BE2C (cell line): ENCODE results near the gene ODAD2.

ENCODE experiments used
- DNase-seq: peaks from one replicate; pipeline ENCODE4 v3.0.0-alpha.2; 2020
- H3K27me3 ChIP-seq: fragments of 250-450 bp; sonication (Bioruptor Pico); 2 replicates; pipeline ENCODE4 v1.5.1; 2020; ENCODE audit warnings: mild to moderate bottlenecking
- H3K36me3 ChIP-seq: fragments of 250-450 bp; sonication (Bioruptor Pico); 2 replicates; pipeline ENCODE4 v1.5.1; 2020; ENCODE audit warnings: mild to moderate bottlenecking
- H3K4me1 ChIP-seq: fragments of 250-450 bp; sonication (Bioruptor Pico); 2 replicates; pipeline ENCODE4 v1.5.1; 2020
- H3K4me3 ChIP-seq: 2 replicates; pipeline ENCODE4 v1.5.1; 2011; ENCODE audit warnings: low read depth, low read length
- H3K9me3 ChIP-seq: fragments of 250-450 bp; sonication (Bioruptor Pico); 2 replicates; pipeline ENCODE4 v1.5.1; 2020
- TF ChIP-seq, protein P1 (sequence below): IDR thresholded peaks from 2 replicates; pipeline ENCODE4 v1.5.1; 2012; ENCODE audit warnings: mild to moderate bottlenecking, low read depth, low read length

The ODAD2 gene

DNA sequence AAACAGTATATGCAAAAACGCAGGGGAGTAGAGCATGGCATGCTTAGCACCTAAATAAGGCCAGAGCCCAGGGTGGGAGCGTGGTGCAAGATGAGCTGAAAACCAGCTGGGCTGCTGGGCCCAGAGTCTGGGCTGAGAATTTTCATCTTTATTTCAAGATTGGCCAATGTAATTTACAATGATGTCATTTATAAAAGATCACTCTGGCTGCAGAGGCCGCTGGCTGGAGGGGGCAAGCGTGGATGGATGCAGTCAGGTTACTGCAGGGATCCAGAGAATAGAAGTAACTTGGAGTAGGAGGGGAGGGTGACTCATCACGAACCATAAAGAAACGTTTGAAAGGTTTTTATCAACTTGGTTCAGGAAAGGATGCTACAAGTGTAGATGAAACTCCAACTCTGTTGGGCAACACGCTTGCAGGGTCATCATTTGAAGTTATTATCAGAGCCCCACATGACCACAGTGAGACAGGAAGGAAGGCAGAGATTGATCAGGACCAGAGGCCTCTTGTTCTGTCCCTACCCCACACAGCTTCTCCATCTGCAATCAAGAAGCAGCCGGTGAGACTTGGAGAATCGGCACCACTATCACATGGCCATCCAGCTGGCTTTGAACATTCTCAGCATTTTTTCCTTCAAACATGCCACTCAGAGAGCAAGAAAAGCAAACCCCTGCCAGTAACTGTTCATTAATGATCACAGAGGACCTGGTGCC, 49.2 kb downstream of the ODAD2 start:
- no peaks in the 10 kb centered on the region for H3K4me1 ChIP-seq
- H3K4me3 ChIP-seq = no peak overlapping the region
- no peak for DNase-seq
- no peaks in the 10 kb centered on the region for H3K27me3 ChIP-seq
- no peaks in the 10 kb centered on the region for H3K9me3 ChIP-seq
- no peaks in the 10 kb centered on the region for H3K36me3 ChIP-seq
- TF ChIP-seq, protein P1, sequence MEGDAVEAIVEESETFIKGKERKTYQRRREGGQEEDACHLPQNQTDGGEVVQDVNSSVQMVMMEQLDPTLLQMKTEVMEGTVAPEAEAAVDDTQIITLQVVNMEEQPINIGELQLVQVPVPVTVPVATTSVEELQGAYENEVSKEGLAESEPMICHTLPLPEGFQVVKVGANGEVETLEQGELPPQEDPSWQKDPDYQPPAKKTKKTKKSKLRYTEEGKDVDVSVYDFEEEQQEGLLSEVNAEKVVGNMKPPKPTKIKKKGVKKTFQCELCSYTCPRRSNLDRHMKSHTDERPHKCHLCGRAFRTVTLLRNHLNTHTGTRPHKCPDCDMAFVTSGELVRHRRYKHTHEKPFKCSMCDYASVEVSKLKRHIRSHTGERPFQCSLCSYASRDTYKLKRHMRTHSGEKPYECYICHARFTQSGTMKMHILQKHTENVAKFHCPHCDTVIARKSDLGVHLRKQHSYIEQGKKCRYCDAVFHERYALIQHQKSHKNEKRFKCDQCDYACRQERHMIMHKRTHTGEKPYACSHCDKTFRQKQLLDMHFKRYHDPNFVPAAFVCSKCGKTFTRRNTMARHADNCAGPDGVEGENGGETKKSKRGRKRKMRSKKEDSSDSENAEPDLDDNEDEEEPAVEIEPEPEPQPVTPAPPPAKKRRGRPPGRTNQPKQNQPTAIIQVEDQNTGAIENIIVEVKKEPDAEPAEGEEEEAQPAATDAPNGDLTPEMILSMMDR = no peak

DNA sequence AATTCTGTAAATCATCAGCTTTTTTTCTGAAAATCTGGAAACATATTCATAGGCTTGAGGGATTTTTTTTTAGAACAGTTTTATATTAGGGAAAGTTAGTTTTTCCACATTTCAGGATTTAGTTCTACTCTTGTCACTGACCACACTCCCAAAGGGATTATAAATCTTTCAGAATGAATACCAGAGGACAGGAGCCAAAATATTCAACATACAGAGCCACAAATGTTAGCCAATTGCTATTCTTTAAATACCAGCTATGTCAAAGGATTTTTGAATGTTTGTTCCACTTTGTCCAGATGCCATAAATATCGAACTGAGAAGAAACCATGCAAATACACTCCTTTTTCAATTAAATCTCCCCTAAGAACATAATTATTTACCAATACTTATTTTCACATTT, 50.7 kb downstream of the ODAD2 start:
- Histone ChIP-seq H3K9me3 (no peaks in the 10 kb centered on the region), H3K27me3 (no peaks in the 10 kb centered on the region), H3K4me1 (no peaks in the 10 kb centered on the region), H3K36me3 (no peaks in the 10 kb centered on the region), H3K4me3 (no peak overlapping the region)
- DNase-seq = no peak
- TF ChIP-seq, protein P1 = no peak

DNA sequence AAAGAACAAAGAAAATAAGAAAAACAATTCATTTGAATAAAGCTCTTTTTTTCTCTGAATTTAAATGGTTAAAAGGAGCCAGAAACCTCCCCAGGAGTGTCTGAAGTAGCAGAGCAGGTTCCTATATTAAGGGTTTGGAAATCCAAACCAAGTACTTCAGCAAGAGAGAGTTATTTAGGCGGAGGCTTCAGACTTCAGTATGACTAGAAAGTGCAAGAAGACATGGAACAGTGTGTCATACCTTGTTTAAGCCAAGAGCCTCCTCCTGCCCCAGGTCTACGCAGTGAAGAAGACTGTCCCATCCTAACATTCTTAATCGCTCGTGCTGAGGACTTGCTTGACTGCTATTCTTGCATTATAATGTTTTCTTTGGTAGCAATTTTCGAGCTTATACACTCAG, 51.3 kb downstream of the ODAD2 start:
- no peak for DNase-seq
- Histone ChIP-seq H3K36me3 (no peaks in the 10 kb centered on the region), H3K4me3 (no peak overlapping the region), H3K27me3 (no peaks in the 10 kb centered on the region), H3K4me1 (no peaks in the 10 kb centered on the region), H3K9me3 (no peaks in the 10 kb centered on the region)
- TF ChIP-seq, protein P1 = no peak

DNA sequence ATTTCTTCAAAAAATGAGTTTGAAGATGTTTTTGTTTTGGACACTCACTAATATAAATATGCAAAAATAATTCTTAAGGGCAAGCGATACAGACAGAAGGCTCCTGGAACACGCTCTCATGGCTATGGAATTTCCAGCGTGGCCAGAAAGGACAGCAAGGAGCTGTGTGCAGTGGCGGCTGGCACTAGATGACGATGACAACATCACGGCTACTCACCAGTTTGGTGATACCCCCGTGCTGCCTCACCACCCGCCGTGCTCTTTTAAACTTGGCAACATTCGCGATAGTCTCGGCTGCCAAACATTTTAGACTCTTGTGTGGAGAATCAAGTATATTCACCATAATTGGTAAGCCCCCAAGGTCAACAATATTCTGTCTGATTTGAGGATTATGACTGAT, 54.9 kb downstream of the ODAD2 start:
- Histone ChIP-seq H3K36me3 (no peaks in the 10 kb centered on the region), H3K4me3 (no peak overlapping the region), H3K27me3 (no peaks in the 10 kb centered on the region), H3K4me1 (no peaks in the 10 kb centered on the region), H3K9me3 (no peaks in the 10 kb centered on the region)
- TF ChIP-seq, protein P1 = no peak
- no peak for DNase-seq

DNA sequence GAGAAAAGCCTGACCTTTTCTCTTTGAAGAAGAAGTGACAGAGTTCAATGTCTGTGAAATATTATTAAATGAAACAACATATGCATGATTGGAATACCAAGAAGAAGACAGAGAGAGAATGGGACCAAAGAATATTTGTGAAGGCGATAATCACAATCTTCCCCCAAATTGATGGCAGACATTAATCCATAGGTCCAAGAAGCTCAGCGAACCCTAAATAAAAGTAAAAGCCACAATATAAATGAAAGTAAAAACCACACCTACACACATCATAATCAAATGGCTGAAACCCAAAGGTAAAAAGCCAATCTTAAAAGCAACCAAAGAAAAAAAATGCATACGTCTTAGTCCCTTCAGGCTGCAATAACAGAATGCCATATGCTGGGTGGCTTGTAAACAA, 84.0 kb downstream of the ODAD2 start:
- TF ChIP-seq, protein P1 = no peak
- no peaks in the 10 kb centered on the region for H3K36me3 ChIP-seq
- no peak for DNase-seq

DNA sequence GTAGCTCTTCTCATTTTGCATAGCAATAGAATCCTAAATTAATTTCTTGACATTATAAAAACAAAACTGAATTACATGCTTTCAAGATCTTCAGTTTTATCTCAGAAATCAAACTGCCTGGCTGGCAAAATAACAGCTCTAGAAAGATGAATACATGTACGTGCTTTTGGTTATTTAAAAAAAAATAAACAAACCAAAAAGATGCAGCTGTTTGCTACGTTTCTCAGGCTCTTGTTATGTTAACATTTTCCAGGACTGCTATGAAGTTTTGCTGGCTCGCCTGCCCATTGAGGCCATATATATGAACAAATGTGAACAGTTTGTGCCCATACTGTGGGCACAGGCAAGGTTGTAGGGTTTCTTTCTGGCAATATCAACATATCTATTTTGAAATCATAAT, 86.6 kb downstream of the ODAD2 start:
- no peak for DNase-seq
- TF ChIP-seq, protein P1 = no peak
- Histone ChIP-seq H3K36me3 (no peaks in the 10 kb centered on the region), H3K9me3 (no peaks in the 10 kb centered on the region), H3K4me3 (no peak overlapping the region), H3K27me3 (no peaks in the 10 kb centered on the region), H3K4me1 (no peaks in the 10 kb centered on the region)

More for the DNA sequence above, 84.0 kb downstream of the ODAD2 start:
- Histone ChIP-seq H3K9me3 (no peaks in the 10 kb centered on the region), H3K4me1 (no peaks in the 10 kb centered on the region), H3K27me3 (no peaks in the 10 kb centered on the region), H3K4me3 (no peak overlapping the region)
